Femur (tissue), 1 donor: ENCODE measurements around the gene PLK4.
A peak's percentile ranks its signal among the peaks of the same experiment; 100 is the strongest.
"Not testable (repeated sequence)": the region's sequence is repeated elsewhere in the genome, so short reads cannot be mapped to it uniquely, and the experiment has no call there.

Experiments
- DNase-seq: peaks from one replicate; pipeline ENCODE4 v3.0.0-alpha.2; 2017

PLK4 gene

DNA sequence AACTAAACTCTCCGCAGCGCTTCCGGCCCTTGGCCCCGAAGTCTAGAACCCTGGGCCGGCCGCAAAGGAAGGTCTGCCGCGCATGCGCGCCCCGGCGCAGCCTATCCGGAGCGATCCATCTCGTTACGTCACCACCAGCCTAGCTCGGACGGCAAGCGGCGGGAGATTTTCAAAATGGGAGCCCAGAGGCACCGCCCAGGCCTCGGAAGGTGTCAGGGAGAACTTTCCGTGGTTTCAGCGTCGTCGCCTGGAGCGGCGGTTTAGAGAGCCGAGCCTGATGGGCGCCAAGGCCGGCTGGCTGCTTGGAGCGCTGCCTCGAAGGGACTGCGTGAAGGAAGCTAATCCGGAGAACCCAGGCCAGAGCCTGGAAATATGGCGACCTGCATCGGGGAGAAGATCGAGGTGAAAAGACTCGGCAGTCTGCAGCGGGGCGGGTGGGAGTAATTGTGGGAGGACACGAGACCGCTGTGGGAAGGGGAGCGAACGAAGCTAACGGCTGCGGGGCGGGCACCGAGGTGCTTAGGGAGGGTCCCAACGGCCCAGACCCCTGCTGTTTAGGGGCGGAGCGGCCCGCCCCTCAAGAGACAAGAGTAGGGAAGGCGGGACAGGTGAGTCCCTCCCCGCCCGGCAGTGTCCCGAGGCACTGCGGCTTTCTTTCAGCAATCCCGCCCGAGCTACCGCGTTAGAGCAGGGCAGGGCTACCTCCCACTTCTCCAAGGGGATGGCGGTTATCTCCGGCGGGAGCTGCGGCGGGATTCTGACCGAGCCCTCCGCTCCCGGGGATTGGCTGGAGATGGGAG, at the start of gene PLK4:
PLK4 (plus strand) TSS at position 131 of the 800 bp plus-strand sequence; CDS start at position 373, 242 bp downstream.
- DNase-seq: peak; percentile 98

DNA sequence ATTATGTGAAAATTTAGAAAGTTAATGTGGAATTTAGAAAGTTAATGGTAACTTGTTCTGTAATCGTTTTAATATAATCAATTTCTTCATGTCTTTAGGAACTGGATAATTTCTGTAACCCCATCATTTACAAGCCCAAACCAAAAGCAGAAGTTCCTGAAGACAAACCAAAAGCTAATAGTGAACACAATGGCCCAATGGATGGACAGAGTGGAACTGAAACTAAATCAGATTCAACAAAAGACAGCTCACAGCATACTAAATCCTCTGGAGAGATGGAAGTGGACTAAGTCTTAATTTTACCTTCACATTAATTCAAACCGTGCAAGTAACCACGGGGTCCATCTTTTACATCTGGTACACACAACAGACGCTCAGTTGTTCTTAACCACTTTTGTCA, 48.1 kb upstream of the PLK4 start:
- DNase-seq: no peak

DNA sequence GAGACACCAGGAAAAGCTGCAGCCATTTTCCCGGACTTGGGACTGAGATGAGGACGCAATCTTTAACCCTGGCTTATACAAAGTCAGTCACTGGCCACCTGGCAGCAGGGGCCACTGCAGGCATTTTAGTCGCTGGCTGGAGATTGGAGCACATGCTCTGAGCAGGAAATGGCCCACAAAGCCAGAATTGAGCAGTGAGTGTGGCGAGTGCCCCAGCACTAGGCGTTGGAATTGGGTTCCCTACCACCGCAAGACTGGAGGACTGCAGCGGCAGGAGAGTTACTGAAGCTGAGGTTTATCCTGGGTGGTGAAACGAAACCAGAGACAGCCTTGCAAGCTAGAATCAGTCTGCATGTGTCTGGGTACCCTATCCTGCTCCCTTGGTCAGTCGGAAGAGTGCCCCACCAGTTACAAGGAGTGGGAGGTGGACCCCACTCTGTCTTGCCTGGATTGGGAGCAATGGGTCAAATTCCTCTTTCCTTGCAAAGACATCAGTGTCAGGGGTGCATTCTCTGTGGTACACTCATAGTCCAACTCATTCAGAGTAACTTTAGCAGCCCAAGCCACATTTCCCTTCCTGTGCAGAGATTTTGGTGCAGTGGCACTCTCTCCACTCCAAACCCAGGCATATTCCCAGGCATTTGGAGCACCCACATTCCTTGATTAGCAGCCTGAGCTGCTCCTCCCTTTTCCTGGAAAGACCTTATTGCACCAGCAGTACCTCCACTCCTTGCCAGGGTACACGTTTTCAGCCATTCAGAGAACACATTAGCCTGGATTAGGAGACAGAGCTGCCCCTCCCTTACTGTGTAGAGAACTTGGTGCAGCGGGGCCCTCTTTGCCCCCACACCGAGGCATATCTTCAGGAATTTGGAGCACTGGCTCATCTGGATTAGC, 36.7 kb upstream of the PLK4 start:
- no peak for DNase-seq

DNA sequence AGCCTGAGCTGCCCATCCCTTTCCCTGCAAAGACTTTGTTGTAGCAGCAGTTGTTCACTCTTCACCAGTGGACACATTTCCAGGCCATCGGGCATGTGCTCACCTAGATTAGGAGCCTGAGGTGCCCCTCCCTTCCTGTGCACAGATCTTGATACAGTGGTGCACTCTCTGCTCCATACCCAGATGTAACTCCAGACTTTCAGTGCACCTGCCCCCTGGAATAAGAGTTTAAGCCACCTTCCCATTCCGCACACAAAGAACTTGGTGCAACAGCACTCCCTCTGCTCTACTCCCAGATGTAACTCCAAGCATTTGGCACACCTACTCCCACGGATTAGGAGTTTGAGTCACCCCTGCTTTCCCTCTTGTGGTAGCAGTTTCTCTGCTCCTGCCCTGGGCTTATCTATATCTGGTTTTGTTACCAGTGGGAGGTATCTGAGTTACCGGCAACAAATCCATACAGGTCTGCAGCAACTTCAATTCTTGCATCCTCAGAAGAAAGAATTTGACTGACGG, 36.0 kb upstream of the PLK4 start:
- no peak for DNase-seq

DNA sequence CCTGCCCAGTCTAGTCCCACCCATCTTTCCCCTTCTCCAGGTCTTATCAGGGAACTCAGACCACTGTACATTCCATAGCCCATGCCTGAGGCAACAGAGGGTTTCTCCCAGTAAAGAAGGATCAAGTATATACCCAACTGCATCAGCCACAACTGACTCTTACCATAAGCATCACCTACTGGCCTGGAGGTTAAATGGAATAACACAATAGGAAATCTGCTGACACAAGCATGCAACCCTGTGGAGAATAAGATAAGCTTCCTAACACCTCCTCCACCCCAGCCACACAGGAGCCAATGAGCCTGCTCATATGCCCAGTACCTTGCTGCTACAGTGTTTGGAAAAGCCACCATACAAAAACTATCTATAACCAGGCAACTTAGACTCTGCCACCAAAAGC, 34.6 kb upstream of the PLK4 start:
- no peak for DNase-seq

DNA sequence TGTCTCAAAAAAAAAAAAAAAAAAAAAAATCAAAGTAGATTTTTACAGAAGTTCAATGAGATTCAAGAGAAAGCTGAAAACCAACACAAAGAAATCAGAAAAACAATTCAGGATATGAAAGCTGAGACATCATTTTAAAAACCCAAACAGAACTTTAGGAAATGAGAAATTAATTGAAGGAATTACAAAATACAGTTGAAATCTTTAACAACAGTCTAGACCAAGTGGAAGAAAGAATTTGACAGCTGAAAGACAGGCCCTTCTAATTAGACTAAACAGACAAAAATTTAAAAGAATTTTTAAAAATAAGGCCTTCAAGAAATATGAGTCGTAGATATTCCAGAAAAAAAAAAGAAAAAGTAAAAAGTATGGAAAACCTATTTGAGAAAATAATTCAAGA, 33.9 kb upstream of the PLK4 start:
- DNase-seq: no peak

DNA sequence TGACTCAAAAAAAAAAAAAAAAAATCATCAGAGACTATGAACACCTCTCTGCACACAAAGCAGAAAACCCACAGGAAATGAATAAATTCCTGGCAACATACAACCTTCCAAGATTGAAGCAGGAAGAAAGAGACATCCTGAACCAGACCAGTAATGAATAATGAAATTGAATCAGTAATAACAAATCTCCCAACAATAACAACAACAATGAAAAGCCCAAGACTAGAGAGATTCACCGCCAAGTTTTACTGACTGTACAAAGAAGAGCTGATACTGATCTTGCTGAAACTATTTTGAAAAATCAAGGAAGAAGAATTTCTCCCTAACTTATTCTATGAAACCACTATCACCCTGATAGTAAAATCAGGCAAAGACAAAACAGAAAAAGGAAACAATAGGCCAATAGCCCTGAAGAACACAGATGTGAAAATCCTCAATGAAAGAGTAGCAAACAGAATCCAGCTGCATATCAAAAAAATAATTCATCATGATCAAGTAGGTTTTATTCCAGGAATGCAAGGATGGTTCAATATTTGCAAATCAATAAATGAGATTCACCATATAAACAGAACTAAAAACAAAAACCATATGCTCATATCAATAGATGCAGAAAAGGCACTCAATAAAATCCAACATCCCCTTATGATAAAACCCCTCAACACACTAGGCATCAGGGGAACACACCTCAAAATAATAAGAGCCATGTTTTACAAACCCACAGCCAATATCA, 31.0 kb upstream of the PLK4 start:
- DNase-seq: no peak

DNA sequence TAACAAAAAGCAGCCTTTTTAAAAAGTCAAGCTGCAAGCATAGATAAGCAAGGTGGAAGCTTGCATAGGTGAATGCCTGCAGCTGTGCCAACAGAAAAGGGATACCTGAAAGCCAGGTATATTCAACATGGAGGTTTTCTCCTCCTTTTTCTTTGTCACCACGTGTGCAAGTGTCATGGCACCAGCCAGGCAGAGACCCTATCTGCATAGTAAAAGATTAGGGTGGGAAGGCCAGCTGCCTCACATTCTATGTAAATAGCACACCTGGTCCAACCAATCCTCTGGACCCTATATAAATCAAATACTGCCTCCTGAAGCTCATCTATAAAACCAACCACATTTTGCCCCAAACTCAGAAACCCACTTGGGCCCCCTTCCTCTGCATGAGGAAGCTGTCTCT, 28.0 kb upstream of the PLK4 start:
- DNase-seq: no peak

DNA sequence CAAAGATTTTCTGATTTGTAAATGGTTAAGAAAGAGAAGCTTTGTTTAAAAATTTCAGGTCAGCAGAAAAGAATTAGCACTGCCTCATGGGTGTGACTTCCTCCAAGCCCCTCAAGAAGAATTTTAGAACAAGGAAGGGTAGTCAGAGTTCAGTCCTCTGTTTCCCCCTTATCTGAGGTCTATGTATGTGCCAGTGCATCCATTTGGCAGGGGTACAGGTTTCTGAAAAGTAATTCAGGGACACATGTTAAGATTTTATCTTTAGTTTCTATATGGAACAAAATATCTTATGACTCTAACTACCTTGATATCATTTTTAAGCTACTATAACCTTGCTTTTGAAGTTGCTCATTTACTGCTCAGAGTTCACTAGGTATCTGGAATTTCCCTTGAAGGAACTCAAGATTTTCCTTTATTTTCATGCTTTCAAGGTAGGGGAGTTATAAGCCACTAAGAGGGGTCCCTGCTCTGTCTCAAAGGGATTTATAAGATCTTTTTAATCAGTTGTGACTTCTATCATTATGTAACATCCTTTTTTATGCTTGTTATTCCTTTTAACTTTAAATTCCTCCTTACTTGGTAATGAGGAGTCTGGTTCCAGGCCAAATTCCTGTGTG, 24.4 kb upstream of the PLK4 start:
- DNase-seq: no peak

DNA sequence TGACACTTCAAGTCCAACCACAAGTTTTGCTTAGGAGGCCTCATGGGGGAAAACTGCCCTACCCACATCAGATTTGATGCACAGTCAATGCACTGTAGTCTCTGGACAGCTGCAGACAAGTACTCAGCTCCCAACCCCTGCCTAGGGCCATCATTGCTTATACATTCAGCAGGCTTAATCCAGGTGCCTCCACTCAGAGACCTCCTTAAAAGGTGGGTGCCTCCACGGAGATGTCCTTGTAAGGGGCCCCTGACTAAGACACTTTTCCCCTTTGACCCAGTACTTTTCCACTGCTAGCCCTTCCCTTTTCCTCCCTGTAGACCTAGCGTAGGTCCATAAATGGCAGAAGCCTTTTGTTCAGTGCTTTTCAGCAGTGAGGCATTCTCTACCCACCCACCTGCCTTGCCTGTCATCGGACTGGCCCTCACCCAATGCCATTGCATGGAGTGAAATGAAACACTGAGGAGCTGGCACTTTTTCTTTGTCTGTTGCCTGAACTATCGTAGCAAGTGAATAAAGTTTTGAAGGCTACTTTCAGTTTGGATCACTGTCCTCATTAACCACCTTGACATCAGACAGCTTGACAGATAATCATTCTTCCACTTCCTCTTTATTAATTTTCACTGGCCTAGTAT, 23.8 kb upstream of the PLK4 start:
- DNase-seq: no peak

DNA sequence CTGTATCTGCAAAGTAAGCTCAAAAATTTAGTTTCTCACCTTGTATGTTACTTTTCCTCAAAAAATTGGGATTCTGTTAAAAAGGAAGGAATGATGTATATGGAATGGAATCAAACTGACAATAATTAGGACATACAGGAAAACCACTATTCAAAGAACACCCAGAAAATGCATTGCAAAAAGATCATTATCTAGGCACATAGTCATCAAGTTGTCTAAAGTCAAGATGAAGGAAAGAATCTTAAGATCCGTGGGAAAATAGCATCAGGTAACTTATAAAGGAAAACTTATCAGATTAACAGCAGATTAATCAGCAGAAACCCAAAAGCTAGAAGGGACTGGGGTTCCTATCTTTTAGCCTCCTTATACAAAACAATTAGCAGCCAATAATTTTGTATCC, 23.1 kb upstream of the PLK4 start:
- no peak for DNase-seq

DNA sequence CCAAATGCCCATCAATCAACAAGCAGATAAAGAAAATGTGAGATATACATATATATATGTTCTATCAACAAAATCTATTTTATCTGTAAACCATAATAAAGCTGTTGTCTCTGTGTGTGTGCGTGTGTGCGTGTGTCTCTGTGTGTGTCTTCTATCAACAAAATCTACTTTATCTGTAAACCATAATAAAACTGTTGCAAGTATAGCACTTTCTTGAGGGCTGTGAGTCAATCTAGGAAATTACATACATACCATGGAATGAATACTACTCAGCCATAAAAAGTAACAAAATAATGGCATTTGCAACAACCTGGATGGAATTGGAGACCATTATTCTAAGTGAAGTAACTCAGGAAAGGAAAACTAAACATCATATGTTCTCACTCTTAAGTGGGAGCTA, 12.5 kb upstream of the PLK4 start:
- no peak for DNase-seq

DNA sequence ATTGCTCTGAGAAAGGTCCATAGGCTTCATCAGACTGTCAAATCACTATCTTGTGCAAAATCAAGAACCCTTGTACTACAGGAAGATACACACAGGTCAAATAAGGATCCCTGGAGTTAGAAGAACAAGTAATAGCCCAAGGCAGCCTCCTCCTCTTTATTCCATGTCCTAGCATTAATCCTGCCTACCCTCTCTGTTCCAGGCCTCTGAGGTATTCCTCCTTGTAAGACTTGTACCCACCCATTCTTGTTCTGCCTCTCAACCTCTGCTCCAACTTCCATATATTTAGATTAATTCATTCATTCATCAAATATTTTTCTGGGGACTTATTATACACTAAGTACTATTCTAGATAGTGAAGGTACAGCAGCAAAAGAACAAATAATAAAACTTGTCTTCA, 10.4 kb upstream of the PLK4 start:
- DNase-seq: no peak

DNA sequence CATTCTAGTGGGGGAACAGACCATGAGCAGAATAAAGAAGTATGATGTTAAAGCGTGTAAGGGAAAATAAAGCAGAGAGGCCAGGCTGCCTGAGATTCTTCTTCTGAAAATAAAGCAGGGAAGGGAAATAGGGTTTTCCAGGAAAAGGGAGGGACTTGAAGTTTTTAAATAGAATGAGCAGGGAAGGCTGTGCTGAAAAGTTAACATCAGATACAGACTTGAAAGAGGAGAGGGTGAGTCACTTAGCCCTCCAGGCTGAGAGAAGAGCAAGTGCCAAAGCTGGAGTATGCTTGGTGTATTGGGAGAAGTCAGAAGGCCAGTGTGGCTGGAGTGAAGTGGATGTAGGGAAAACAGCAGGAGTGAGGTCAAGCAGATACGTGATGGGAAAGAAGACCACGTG, 10.0 kb upstream of the PLK4 start:
- DNase-seq: peak; percentile 34

DNA sequence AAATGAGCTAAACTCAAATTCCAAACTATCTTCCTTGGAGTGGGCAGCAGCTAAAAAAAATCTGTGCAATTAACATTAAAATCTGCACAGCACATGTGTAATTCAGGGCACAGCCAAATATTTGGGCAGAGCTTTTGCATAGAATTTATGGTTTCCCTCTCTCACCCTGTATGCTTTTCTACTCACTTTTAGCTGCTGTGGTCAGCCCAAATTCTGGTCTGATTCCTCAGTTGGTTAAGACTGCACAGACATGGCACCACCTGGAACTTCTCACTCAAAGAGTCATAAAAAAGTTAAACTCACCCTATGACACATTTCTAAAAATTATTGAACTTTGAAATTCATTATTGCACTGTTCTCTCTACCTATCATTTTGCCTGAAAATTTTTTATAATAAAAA, 4.9 kb upstream of the PLK4 start:
- DNase-seq: no peak

DNA sequence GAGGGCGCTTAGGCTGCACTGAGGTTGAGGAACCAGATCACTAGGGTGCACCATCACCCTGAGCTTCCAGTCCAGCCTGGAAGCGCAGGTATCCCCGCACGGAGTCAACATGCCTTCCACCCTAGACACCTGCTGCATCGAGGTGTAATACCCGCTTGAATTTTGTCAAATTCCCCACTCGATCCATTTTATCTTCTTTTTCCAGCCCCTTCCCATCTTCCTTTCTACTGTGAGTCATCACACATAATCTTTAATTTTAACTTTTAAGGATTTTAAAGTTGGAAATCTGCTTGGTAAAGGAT, 821 bp downstream of the PLK4 start:
- no peak for DNase-seq

DNA sequence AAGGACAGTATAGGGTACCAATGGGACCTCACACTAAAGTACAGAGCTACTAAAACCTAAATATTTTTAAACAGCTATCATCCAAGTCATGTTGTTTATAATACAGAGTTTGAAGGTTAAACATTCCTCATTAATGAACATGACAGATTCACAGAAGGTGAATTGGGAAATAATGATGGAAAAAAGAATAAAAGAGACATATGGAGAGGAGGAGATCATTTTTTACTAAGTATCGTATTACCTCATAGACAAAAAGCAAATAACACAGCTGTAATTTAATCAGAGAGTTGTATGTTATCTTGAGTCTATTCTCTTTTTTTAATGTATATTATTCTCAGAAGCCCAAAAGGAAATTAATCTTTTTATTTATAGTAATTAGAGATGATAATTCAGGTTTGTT, 7.9 kb downstream of the PLK4 start:
- DNase-seq: no peak

DNA sequence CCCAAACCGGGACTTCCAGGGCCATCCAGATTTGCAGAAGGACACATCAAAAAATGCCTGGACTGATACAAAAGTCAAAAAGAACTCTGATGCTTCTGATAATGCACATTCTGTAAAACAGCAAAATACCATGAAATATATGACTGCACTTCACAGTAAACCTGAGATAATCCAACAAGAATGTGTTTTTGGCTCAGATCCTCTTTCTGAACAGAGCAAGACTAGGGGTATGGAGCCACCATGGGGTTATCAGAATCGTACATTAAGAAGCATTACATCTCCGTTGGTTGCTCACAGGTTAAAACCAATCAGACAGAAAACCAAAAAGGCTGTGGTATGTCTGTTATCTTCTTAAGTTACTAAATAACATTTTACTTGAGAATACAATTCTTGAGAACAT, 9.2 kb downstream of the PLK4 start:
- DNase-seq: no peak

DNA sequence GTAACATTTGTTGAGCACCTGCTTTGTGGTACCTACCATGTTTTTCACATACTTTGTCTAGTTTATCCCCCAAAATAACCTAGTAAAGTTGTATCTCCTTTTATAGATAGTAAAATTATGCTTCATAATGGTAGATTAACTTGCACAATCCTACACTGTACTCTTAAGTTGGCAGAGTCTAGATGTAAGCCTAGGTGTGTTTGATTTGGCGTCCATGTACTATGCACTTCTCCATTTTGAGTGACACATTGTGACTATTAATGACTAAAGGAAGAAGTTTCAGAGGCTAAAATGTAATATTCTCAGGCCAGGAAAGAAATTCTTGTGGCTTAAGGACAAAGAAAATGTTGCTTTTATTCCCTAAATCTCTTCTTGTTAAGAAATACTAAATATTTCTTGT, 15.4 kb downstream of the PLK4 start:
- DNase-seq: no peak

DNA sequence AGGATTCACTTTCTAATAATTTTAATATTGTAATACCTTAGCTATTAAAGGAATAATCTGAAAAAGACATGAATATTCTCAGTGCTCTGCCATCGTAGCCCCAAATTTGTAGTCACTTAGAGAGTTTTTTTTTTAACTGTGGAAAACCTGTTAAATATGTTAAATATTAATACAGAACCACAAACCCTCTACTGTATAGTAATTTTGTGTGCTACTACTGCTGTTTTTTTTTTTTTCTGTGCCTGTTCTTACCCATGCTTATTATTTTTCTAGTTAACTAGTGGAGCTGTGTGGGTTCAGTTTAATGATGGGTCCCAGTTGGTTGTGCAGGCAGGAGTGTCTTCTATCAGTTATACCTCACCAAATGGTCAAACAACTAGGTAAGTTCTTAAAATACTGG, 15.8 kb downstream of the PLK4 start:
- DNase-seq: no peak

DNA sequence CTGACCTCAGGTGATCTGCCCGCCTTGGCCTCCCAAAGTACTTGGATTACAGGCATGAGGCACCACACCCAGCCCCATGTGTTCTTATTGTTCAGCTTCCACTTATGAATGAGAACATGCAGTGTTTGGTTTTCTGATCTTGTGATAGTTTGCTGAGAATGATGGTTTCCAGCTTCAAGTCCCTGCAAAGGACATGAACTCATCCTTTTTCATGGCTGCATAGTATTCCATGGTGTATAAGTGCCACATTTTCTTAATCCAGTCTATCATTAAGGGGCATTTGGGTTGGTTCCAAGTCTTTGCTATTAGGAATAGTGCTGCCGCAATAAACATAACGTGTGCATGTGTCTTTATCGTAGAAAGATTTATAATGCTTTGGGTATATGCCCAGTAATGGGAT, 19.0 kb downstream of the PLK4 start:
- not testable (repeated sequence) for DNase-seq

DNA sequence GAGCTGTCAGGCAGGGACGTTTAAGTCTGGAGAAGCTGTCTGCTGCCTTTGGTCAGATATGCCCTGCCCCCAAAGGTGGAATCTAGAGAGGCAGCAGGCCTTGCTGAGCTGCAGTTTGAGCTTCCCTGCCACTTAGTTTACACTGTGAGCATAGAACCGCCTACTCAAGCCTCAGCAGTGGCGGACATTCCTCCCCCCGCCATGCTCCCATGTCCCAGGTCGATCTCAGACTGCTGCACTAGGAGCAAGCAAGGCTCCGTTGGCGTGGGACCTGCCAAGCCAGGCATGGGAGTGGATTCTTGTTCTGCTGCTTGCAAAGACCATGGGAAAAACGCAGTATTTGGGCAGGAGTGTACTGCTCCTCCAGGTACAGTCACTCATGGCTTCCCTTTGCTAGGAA, 24.3 kb downstream of the PLK4 start:
- DNase-seq: no peak

DNA sequence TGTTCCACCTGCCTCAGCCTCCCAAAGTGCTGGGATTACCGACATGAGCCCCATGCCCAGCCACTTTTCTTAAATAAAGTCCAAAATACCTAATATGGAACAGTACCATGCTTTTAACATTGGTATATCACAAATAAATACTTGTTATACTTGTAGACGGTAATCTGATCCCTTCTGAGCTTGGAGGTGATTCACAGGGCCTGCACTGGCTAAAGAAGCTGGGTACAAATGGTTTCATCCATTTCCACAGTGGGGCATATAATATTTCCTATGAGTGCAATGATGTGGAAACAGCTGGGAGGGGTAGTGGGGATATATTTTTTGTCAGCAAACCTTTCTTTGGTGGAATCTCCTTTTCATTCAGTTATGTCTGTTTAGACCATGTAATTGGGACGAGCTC, 35.8 kb downstream of the PLK4 start:
- no peak for DNase-seq
